ENCODE data around the gene ERN1. TPM values are rescaled to one million over a fixed set of nuclear protein-coding genes. Genes with fewer than 3 reads are reported as not detected.
A peak's percentile ranks its signal among the peaks of the same experiment; 100 is the strongest.

ERN1 gene
- total and polyA plus RNA-seq, 2 donors (not counting 1 experiment from before 2014, with no cell fraction given): 3.3 to 11.7 TPM

GRCh38 chr17:64017381-64017980 is 112.5 kb downstream of the ERN1 start:
- H3K9me3 ChIP-seq (ENCODE audit: control insufficient read depth, insufficient read depth, low read depth, low read length): no peaks in the 10 kb centered on the region
- H3K4me2 ChIP-seq (ENCODE audit: extremely low read depth, insufficient read depth, low read length): no peak overlapping the region
- no peaks in the 10 kb centered on the region for H3K79me2 ChIP-seq (ENCODE audit: control insufficient read depth, insufficient read depth, low read length)
- no peak overlapping the region for H3K27ac ChIP-seq (ENCODE audit: insufficient read depth, low read length)
- H3K9ac ChIP-seq (ENCODE audit: insufficient read depth, low read length): no peak overlapping the region
- TF ChIP-seq EZH2 (IDR thresholded peaks at IDR 0.05; ENCODE audit: low read length, missing control alignments): no peak
- peak in 1 of 2 donors; percentile 38 for TF ChIP-seq CTCF (conservative IDR thresholded peaks at IDR 0.05 in 1 of 2, IDR thresholded peaks at IDR 0.05 in 1 of 2; ENCODE audit: low read depth in 1 of 2, low read length in 2 of 2)
- H2AFZ ChIP-seq (ENCODE audit: low read length): no peak overlapping the region
- no peak for DNase-seq (ENCODE audit: low read depth in 2 of 2)
- no peak overlapping the region for H3K4me3 ChIP-seq (replicated peaks in 1 of 4; ENCODE audit: control extremely low read depth in 1 of 4, insufficient read depth in 1 of 4, low read depth in 3 of 4, low read length in 4 of 4)
- no peaks in the 10 kb centered on the region for H3K27me3 ChIP-seq (ENCODE audit: control insufficient read depth, insufficient read depth, low read length)
- H3K36me3 ChIP-seq (ENCODE audit: control insufficient read depth, insufficient read depth, low read length): no peaks in the 10 kb centered on the region
- no peaks in the 10 kb centered on the region for H4K20me1 ChIP-seq (ENCODE audit: control insufficient read depth, extremely low read depth, insufficient read depth, low read length)
- H3K4me1 ChIP-seq (ENCODE audit: control insufficient read depth, extremely low read depth, insufficient read depth, low read length): no peaks in the 10 kb centered on the region

GRCh38 chr17:64016974-64017373 is 113.0 kb downstream of the ERN1 start:
- Histone ChIP-seq H3K9me3 (ENCODE audit: control insufficient read depth, insufficient read depth, low read depth, low read length) (no peaks in the 10 kb centered on the region), H4K20me1 (ENCODE audit: control insufficient read depth, extremely low read depth, insufficient read depth, low read length) (no peaks in the 10 kb centered on the region), H3K4me2 (ENCODE audit: extremely low read depth, insufficient read depth, low read length) (no peak overlapping the region), H3K79me2 (ENCODE audit: control insufficient read depth, insufficient read depth, low read length) (no peaks in the 10 kb centered on the region), H3K36me3 (ENCODE audit: control insufficient read depth, insufficient read depth, low read length) (no peaks in the 10 kb centered on the region), H3K4me3 (replicated peaks in 1 of 4; ENCODE audit: control extremely low read depth in 1 of 4, insufficient read depth in 1 of 4, low read depth in 3 of 4, low read length in 4 of 4) (no peak overlapping the region), H3K4me1 (ENCODE audit: control insufficient read depth, extremely low read depth, insufficient read depth, low read length) (no peaks in the 10 kb centered on the region), H2AFZ (ENCODE audit: low read length) (no peak overlapping the region), H3K27me3 (ENCODE audit: control insufficient read depth, insufficient read depth, low read length) (no peaks in the 10 kb centered on the region), H3K9ac (ENCODE audit: insufficient read depth, low read length) (no peak overlapping the region), H3K27ac (ENCODE audit: insufficient read depth, low read length) (no peak overlapping the region)
- DNase-seq (ENCODE audit: low read depth in 2 of 2): no peak
- TF ChIP-seq CTCF (conservative IDR thresholded peaks at IDR 0.05 in 1 of 2, IDR thresholded peaks at IDR 0.05 in 1 of 2; ENCODE audit: low read depth in 1 of 2, low read length in 2 of 2) (no peak), EZH2 (IDR thresholded peaks at IDR 0.05; ENCODE audit: low read length, missing control alignments) (no peak)

- no peaks in the 10 kb centered on the region for H3K27me3 ChIP-seq (ENCODE audit: control insufficient read depth, insufficient read depth, low read length)
- no peak overlapping the region for H3K27ac ChIP-seq (ENCODE audit: insufficient read depth, low read length)
- no peaks in the 10 kb centered on the region for H3K9me3 ChIP-seq (ENCODE audit: control insufficient read depth, insufficient read depth, low read depth, low read length)
- H3K4me3 ChIP-seq (replicated peaks in 1 of 4; ENCODE audit: control extremely low read depth in 1 of 4, insufficient read depth in 1 of 4, low read depth in 3 of 4, low read length in 4 of 4): no peak overlapping the region
- H4K20me1 ChIP-seq (ENCODE audit: control insufficient read depth, extremely low read depth, insufficient read depth, low read length): no peaks in the 10 kb centered on the region
- H2AFZ ChIP-seq (ENCODE audit: low read length): no peak overlapping the region
- H3K9ac ChIP-seq (ENCODE audit: insufficient read depth, low read length): no peak overlapping the region
- TF ChIP-seq CTCF (conservative IDR thresholded peaks at IDR 0.05 in 1 of 2, IDR thresholded peaks at IDR 0.05 in 1 of 2; ENCODE audit: low read depth in 1 of 2, low read length in 2 of 2): peak; percentile 1 to 26
- no peak for TF ChIP-seq EZH2 (IDR thresholded peaks at IDR 0.05; ENCODE audit: low read length, missing control alignments)
- no peaks in the 10 kb centered on the region for H3K79me2 ChIP-seq (ENCODE audit: control insufficient read depth, insufficient read depth, low read length)
- no peaks in the 10 kb centered on the region for H3K4me1 ChIP-seq (ENCODE audit: control insufficient read depth, extremely low read depth, insufficient read depth, low read length)
- no peak overlapping the region for H3K4me2 ChIP-seq (ENCODE audit: extremely low read depth, insufficient read depth, low read length)
- no peaks in the 10 kb centered on the region for H3K36me3 ChIP-seq (ENCODE audit: control insufficient read depth, insufficient read depth, low read length)
- DNase-seq (ENCODE audit: low read depth in 2 of 2): no peak
Observed at GRCh38 chr17:64016231-64016784, 113.6 kb downstream of the ERN1 start.
